ENCODE data around the gene GPX6.

DNA sequence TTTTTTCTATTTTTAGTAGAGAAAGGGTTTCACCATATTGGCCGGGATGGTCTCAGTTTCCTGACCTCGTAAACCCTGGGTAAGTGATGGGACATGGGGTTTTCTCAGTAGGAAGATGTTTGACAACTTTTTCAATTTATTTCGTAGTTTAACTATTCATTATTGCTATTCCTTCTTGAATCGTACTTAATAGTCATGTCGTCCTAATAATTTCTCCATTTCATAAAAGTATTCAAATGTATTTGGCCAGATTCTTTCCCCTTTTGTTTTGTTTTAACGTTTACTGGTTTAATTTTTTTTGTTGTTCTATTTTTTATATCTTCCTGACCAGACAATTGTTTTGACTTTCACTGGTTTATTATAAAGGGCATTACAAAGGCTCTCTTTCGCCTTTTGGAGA is 26.4 kb upstream of the GPX6 start:
- TF ChIP-seq, protein P1, sequence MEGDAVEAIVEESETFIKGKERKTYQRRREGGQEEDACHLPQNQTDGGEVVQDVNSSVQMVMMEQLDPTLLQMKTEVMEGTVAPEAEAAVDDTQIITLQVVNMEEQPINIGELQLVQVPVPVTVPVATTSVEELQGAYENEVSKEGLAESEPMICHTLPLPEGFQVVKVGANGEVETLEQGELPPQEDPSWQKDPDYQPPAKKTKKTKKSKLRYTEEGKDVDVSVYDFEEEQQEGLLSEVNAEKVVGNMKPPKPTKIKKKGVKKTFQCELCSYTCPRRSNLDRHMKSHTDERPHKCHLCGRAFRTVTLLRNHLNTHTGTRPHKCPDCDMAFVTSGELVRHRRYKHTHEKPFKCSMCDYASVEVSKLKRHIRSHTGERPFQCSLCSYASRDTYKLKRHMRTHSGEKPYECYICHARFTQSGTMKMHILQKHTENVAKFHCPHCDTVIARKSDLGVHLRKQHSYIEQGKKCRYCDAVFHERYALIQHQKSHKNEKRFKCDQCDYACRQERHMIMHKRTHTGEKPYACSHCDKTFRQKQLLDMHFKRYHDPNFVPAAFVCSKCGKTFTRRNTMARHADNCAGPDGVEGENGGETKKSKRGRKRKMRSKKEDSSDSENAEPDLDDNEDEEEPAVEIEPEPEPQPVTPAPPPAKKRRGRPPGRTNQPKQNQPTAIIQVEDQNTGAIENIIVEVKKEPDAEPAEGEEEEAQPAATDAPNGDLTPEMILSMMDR (IDR thresholded peaks at IDR 0.05; ENCODE audit: low read depth, low read length): no peak
- TF ChIP-seq EZH2phosphoT487 (IDR thresholded peaks at IDR 0.05; ENCODE audit: low read depth): no peak
